Umbilical cord (tissue), 2 donors: ENCODE data around the gene SHISAL1. TPM values are rescaled to one million over a fixed set of nuclear protein-coding genes. Genes with fewer than 3 reads are reported as not detected.

Experiments
- DNase-seq: peaks from one replicate; pipeline ENCODE4 v3.0.0-alpha.2; 2015; ENCODE audit warnings: low spot score
- total RNA-seq: library from RNA; depleted of rRNA; stranded (reverse); fragments of >200 nt; gene quantifications from one replicate; pipeline ENCODE4 v1.2.3, GENCODE V29; 2014; ENCODE audit warnings: low replicate concordance; ENCODE audit not compliant: insufficient read depth

SHISAL1 gene
- total RNA-seq, 1 donor from 2014 or later: 3.9 TPM

DNA sequence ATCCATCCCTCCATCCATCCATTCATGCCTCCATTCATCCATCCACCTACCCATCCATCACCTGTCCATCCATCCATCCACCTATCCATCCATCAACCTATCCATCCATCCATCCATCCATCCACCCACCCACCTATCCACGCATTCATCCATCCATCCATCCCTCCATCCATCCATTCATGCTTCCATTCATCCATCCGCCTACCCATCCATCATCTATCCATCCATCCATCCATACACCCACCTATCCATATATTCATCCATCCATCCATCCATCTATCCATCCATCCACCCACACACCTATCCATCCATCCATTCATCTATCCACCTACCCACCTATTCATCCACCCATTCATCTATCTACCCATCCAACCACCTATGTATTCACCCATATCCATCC is 118.2 kb downstream of the SHISAL1 start:
- DNase-seq: no peak

Other genes starting within 250 kb of the SHISAL1 start
- gene PARVG, start 132.0 kb downstream of the SHISAL1 start, total RNA-seq: 7.5 TPM
- 17.3 TPM for gene RTL6, start 185.3 kb upstream of the SHISAL1 start, total RNA-seq